SJCRH30 (cell line): Measurements from ENCODE around the gene ATP13A1. TPM values are rescaled to one million over a fixed set of nuclear protein-coding genes. Genes with fewer than 3 reads are reported as not detected.

Experiments used
- DNase-seq, 2 experiments: peaks; one replicate each; pipeline ENCODE4 v3.0.0-alpha.2; 2015 to 2020
- H3K27ac ChIP-seq: fragments of 250-450 bp; sonication (Bioruptor Pico); 2 replicates; pipeline ENCODE4 v1.5.1; 2020; ENCODE audit warnings: mild to moderate bottlenecking, moderate library complexity
- H3K27me3 ChIP-seq: fragments of 250-450 bp; sonication (Bioruptor Pico); 2 replicates; pipeline ENCODE4 v1.5.1; 2020; ENCODE audit warnings: mild to moderate bottlenecking, moderate library complexity
- H3K36me3 ChIP-seq: fragments of 250-450 bp; sonication (Bioruptor Pico); 2 replicates; pipeline ENCODE4 v1.5.1; 2020; ENCODE audit warnings: mild to moderate bottlenecking, moderate library complexity
- H3K4me1 ChIP-seq: fragments of 250-450 bp; sonication (Bioruptor Pico); 2 replicates; pipeline ENCODE4 v1.5.1; 2020; ENCODE audit warnings: mild to moderate bottlenecking, moderate library complexity
- H3K4me3 ChIP-seq: fragments of 250-450 bp; sonication (Bioruptor Pico); 2 replicates; pipeline ENCODE4 v1.5.1; 2020; ENCODE audit warnings: mild to moderate bottlenecking, moderate library complexity
- H3K9me3 ChIP-seq: fragments of 250-450 bp; sonication (Bioruptor Pico); replicated peaks from 2 replicates; pipeline ENCODE4 v1.5.1; 2020; ENCODE audit warnings: mild to moderate bottlenecking, moderate library complexity
- total RNA-seq: library from RNA; depleted of rRNA; stranded (reverse); fragments of >200 nt; shearing (Covaris generic); gene quantifications from 2 replicates; pipeline ENCODE4 v1.2.3, GENCODE V29; 2014

Gene ATP13A1
- total RNA-seq, 1 experiment from 2014 or later = 28.8 TPM

DNA sequence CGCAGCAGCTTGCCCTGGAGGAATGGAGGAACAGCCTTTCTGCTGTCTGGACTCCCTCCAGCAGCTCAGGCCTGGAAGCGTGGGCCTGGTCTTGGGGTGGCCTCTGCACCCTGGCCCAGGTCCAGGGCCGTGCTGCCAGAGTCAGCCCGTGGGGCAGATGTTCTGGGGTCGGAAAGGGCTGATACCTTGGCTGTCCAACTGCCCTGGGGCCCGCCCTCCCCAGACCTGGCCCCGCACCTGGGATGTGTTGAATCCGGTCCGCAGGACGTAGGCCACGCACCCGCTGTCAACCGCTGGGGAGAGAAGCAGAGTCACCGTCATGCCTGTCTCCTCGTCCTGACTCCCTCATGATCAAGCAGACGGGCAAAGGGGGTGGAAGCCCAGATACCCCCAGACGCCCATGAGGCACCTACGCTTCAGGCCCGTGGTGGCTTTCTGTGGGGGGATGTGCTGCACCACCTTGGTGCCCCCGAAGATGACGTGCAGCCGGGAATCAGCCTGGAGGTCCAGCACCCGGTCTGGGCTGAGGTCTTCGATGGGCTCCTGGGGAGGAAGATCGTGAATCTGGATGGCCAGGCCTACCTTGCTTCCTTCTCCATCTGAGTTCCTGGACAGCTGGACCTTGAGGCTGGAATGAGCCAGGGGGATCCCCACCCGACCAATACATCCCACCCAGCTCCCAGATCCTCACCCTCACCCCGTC is 7.7 kb downstream of the ATP13A1 start:
- H3K36me3 ChIP-seq = peaks cover 80% of the 10 kb centered on the region

DNA sequence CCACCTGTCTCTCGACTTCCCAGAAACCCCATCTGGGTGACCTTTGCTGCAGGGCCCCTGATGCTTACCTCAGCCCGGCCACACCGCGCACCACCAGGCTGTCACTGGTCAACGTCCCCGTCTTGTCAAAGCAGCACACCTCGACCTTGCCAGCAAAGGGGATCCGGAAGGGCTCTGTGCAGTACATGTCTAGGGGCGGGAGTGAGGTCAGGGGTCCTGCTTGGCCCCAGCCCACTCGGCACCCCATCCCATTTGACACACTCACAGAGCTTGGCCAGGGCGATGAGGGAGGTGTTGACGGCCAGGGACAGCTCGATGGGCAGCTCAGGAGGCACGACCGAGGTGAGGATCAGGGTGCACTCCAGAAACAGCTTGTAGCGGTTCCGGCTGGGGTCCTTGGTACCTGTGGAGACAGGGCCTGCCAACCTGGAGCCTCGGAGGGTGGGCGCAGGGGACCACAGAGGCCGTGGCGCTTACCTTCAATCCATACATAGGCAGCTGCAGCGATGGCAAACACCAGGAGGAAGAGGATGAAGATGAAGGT is 8.4 kb downstream of the ATP13A1 start:
- no peak for DNase-seq
- Histone ChIP-seq H3K4me1 (peaks cover 6% of the 10 kb centered on the region), H3K36me3 (peaks cover 84% of the 10 kb centered on the region), H3K27ac (no peak overlapping the region), H3K9me3 (no peaks in the 10 kb centered on the region), H3K4me3 (no peak overlapping the region), H3K27me3 (no peaks in the 10 kb centered on the region)

More for the DNA sequence above, 7.7 kb downstream of the ATP13A1 start:
- Histone ChIP-seq H3K4me3 (no peak overlapping the region), H3K27ac (no peak overlapping the region), H3K27me3 (no peaks in the 10 kb centered on the region), H3K4me1 (peaks cover under 1% of the 10 kb centered on the region), H3K9me3 (no peaks in the 10 kb centered on the region)
- DNase-seq = no peak

GRCh38 chr19:19654441-19654840 is 9.0 kb downstream of the ATP13A1 start:
- Histone ChIP-seq H3K4me1 (peaks cover 6% of the 10 kb centered on the region), H3K27me3 (no peaks in the 10 kb centered on the region), H3K27ac (no peak overlapping the region), H3K9me3 (no peaks in the 10 kb centered on the region), H3K4me3 (no peak overlapping the region), H3K36me3 (peaks cover 82% of the 10 kb centered on the region)
- DNase-seq = no peak

DNA sequence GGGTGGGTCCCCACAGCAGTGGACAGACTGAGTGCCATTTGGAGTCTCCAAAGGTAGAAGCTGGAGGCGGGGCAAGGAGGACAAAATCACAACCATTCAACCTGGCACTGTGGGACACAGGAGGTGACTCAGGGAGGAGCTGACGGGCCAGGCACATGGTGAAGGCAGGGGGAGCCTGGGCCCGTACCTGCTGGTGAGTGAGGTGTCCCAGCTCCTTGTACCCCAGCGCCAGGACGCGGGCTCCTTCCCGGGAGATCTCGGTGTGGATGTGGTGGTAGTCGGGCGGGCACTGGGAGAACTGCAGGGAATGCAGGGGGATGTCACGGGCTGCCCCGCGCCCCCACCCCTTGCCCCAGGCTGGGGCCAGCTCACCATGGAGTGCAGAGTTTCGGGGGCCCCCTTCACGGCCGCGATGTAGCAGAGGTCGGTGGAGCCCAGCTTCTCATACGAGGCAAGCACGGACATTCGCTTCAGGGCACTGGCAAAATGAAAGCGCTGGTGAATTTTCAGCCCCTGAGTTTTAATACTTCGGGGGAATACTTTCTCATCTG is 9.8 kb downstream of the ATP13A1 start:
- peaks cover 77% of the 10 kb centered on the region for H3K36me3 ChIP-seq
- H3K4me1 ChIP-seq = peaks cover 6% of the 10 kb centered on the region
- no peak overlapping the region for H3K4me3 ChIP-seq
- no peak for DNase-seq
- H3K27ac ChIP-seq = no peak overlapping the region
- H3K9me3 ChIP-seq = no peaks in the 10 kb centered on the region
- no peaks in the 10 kb centered on the region for H3K27me3 ChIP-seq

DNA sequence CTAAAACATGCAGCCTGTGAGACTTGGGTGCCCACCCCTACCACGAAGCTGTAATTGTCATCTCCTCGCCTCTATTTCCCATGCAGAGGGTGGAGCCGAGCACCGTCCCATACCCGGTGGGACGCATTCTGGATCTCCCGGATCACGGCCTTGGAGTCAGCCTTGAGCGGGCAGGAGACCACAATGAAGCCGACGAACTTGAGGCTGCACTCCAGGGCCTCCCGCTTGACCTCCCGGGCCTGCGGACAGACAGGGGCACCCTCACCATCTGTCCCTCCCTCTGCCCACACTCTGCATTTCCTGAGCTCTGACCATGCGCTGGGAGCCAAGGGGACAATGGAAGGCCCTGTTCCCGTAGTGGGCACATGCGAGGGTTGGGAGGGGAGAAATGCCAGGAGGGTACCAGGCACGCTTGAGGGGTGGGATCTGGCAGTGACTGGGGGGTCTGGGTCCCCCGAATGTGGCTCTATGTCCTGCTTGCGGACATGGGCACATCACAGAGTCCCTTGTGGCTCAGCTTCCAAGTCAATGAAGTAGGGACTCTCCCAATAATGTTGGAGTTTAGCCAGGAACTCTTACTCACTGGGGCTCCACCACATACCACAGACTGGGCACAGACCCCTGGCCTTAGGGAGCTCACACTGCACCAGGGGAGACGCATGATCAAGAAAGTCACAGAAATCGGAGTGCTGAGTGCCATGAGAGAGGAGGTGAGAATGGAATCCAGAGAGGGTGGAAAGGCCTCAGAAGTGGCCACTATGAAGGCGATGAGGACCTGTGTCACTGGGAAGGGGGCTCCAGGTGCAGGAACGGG is 10.8 kb downstream of the ATP13A1 start:
- H3K27ac ChIP-seq = no peak overlapping the region
- no peaks in the 10 kb centered on the region for H3K27me3 ChIP-seq
- no peak overlapping the region for H3K4me3 ChIP-seq
- peaks cover 6% of the 10 kb centered on the region for H3K4me1 ChIP-seq
- no peaks in the 10 kb centered on the region for H3K9me3 ChIP-seq
- no peak for DNase-seq
- peaks cover 76% of the 10 kb centered on the region for H3K36me3 ChIP-seq

- Histone ChIP-seq H3K4me3 (no peak overlapping the region), H3K9me3 (no peaks in the 10 kb centered on the region), H3K27me3 (no peaks in the 10 kb centered on the region), H3K36me3 (peaks cover 68% of the 10 kb centered on the region), H3K27ac (no peak overlapping the region), H3K4me1 (peaks cover 6% of the 10 kb centered on the region)
- DNase-seq = no peak
Observed at GRCh38 chr19:19651076-19651475, 12.4 kb downstream of the ATP13A1 start.

DNA sequence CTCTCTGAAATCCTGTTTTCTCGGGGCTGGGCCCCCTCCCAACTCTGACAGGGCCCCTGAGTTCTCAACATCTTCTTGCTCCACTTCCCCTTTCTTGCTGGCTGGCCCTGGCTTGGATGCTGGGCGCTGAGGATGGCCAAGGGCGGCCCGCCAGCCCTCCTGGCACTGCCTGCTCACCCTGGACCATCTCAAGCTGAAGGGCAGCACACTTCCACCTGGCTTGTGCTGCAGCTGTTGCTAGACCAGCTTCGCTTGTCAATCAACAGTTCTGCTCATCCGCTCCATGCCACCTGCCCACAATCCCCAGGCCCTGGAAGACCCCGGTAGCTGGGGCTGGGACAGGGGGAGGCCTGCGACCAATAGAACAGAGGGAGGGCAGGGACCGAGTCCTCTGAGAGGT is 13.1 kb downstream of the ATP13A1 start:
- DNase-seq = peak; percentile 26 to 52
- Histone ChIP-seq H3K4me3 (no peak overlapping the region), H3K9me3 (no peaks in the 10 kb centered on the region), H3K4me1 (peaks cover 6% of the 10 kb centered on the region), H3K27me3 (no peaks in the 10 kb centered on the region), H3K27ac (no peak overlapping the region), H3K36me3 (peaks cover 60% of the 10 kb centered on the region)

- no peaks in the 10 kb centered on the region for H3K9me3 ChIP-seq
- H3K36me3 ChIP-seq = peaks cover 53% of the 10 kb centered on the region
- DNase-seq = no peak
- no peak overlapping the region for H3K4me3 ChIP-seq
- peaks cover 6% of the 10 kb centered on the region for H3K4me1 ChIP-seq
- H3K27me3 ChIP-seq = no peaks in the 10 kb centered on the region
- no peak overlapping the region for H3K27ac ChIP-seq
Observed at GRCh38 chr19:19649580-19649995, 13.9 kb downstream of the ATP13A1 start.

GRCh38 chr19:19649155-19649554 is 14.3 kb downstream of the ATP13A1 start:
- H3K4me1 ChIP-seq = peaks cover 6% of the 10 kb centered on the region
- peaks cover 50% of the 10 kb centered on the region for H3K36me3 ChIP-seq
- no peak for DNase-seq

DNA sequence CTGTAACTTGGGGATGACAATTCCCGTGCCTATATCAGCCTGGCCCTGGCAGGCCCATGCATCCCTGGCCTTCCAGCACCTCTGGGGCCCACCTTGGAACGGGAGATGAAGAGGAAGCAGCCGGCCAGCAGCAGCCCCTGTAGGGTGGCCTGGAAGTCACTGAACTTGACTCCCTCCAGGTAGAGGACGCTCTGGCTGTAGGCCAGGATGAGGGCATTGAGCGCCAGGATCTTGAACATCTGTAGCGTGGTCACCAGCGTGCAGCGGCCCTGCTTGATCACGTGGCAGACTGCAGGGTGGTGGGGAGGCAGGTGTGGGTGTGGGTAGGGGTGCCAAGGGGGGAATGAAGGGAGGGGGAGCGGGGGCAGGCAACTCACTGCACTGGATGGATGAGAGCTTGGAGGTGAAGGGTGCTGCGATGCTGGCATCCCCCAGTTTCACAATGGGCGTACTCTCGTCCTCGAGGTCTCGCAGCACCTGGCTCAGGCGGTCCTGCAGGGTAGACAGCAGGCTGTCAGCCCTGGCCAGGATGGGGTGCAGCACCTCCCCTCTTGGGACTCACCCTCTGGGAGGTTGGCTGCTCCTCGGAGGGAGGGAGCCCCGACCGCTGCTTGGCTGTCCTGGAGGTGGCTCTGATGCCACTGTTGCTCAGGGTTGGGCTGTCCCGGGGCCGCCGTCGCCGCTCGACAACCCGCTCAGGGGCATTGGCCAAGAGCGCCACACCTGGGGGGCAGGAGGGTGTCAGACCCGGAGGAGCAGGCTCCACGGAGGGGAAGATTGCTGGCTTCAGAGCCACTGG is 16.2 kb downstream of the ATP13A1 start:
- Histone ChIP-seq H3K4me1 (peaks cover 6% of the 10 kb centered on the region), H3K36me3 (peaks cover 40% of the 10 kb centered on the region), H3K27me3 (no peaks in the 10 kb centered on the region), H3K9me3 (no peaks in the 10 kb centered on the region), H3K27ac (no peak overlapping the region), H3K4me3 (no peak overlapping the region)
- no peak for DNase-seq

More at GRCh38 chr19:19649155-19649554, 14.3 kb downstream of the ATP13A1 start:
- Histone ChIP-seq H3K9me3 (no peaks in the 10 kb centered on the region), H3K27me3 (no peaks in the 10 kb centered on the region), H3K4me3 (no peak overlapping the region), H3K27ac (no peak overlapping the region)

DNA sequence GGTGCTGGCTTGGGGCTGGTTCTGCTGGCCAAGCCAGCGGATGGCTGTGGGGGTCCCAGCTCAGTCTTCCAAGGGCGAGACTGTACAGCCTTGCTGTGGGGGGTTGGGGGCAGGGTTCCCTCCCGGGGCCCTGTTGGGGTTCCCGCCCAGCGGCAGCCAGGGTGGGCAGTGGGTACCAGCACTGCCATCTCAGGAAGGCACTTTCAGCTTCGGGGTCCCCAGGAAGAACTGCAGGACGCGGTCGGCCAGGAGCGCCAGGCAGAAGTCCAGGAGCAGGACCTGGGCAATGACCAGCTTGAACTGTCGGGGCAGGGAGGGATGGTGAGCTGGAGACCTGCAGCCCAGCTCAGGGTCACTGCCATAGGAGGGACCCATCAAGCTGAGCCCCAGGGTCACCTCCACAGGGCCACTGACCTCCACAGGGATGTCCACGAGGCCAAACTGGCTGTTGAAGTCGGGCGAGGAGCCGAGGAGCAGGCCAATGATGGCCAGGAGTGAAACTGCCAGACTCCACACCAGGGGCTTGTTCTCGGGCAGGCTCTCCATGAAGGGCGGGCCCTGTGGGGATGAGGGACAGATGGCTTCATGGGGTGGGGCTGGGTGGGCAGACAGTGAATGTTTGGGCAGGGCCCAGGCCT is 18.1 kb downstream of the ATP13A1 start:
- peaks cover 24% of the 10 kb centered on the region; the same call in 1 of the 2 replicates for H3K36me3 ChIP-seq
- H3K27ac ChIP-seq = no peak overlapping the region
- H3K27me3 ChIP-seq = no peaks in the 10 kb centered on the region
- no peak for DNase-seq
- H3K4me1 ChIP-seq = peaks cover under 1% of the 10 kb centered on the region
- no peaks in the 10 kb centered on the region for H3K9me3 ChIP-seq
- H3K4me3 ChIP-seq = no peak overlapping the region

GRCh38 chr19:19644054-19644388 is 19.5 kb downstream of the ATP13A1 start:
- H3K27ac ChIP-seq = no peak overlapping the region
- H3K36me3 ChIP-seq = peaks cover 14% of the 10 kb centered on the region; the same call in 1 of the 2 replicates
- no peaks in the 10 kb centered on the region for H3K4me1 ChIP-seq
- no peaks in the 10 kb centered on the region for H3K9me3 ChIP-seq
- DNase-seq = no peak
- H3K27me3 ChIP-seq = no peaks in the 10 kb centered on the region
- peak overlapping the region; percentile 71 for H3K4me3 ChIP-seq

DNA sequence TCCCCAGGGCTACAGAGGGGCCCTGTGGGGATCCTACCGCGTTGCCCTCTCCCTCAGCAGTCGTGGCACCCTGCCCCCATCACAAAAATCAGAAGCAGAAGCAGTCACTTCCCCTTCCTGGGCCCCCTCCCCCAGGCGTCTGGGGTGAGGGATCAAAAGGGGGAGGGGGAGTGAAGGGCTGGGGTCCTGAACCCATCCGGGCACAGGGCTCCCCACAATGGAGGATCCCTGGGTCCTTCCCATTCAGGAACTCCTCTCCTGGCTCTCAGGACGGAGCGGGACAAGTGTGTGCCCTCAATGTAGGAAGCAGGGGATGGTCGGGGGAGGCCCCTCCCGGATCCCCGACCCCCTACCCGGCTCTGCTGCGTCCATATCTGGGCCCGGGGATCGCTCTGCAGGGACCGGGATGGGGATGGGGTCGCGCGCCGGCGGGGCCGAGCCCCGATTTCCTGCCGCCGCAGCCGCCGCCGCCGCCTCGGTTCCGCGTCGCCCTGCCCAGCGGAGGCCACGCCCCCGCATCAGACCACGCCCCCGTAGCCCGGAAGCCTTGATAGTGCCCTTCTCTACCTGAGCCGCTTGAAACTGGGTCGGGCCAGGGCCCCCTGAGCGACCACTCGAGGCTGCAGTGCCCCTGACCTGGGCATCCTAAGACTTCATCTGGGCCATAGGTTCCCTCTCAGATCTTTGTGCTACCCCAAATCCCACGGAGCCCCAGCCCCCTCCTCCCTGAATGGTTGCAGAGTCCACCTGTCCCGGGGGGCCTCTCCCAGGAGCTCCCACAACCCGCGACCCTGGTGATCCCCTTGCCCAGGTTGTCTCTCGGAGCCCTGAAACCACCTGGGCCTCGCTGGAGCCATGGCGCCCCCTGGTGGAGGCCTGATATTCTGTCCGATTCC is 20.1 kb downstream of the ATP13A1 start, which contains the start of gene GMIP:
Gene GMIP, minus strand, starts transcription at position 500 of the 896 bp plus-strand sequence. Its CDS starts 128 bp downstream, at position 372.
- H3K36me3 ChIP-seq = peaks cover 14% of the 10 kb centered on the region; the same call in 1 of the 2 replicates
- H3K4me3 ChIP-seq = peak within 1 kb of the TSS; percentile 71
- H3K27ac ChIP-seq = peak within 1 kb of the TSS; percentile 28; the same call in 1 of the 2 replicates
- H3K4me1 ChIP-seq = no peaks in the 10 kb centered on the region
- DNase-seq = peak; percentile 65 to 82
- H3K9me3 ChIP-seq = no peaks in the 10 kb centered on the region
- H3K27me3 ChIP-seq = no peaks in the 10 kb centered on the region
